Stimulated activated CD8-positive, alpha-beta memory T cell treated with anti-CD3 and anti-CD28 coated beads, Interleukin-7, amount 100 ng/mL, for 1 hour (primary cell): ENCODE data around the gene ATXN1.
"Not testable (repeated sequence)": the region's sequence is repeated elsewhere in the genome, so short reads cannot be mapped to it uniquely, and the experiment has no call there.

Experiments
- DNase-seq, 2 donors: peaks; one replicate each; pipeline ENCODE4 v3.0.0-alpha.2; 2020; ENCODE audit warnings: low read depth in 2 of 2

The ATXN1 gene

DNA sequence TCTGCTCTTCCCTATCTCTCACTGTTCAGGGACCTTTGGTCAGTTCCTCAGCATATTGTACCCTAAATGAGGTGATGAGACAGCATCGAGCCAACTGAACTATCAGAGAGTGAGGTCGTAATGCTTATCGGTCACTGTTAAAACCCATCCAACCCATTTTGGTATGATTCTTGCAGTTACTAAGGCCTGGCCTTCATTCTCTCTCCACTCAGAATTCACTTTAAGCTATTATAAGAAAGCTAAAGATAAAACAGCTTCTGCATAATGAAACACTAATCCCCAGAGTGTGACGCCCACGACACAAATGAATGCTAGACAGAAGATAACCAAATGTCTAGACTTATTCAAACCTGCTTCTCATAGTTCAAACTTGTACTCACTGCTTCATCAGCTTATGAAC is 347.1 kb downstream of the ATXN1 start:
- no peak for DNase-seq

DNA sequence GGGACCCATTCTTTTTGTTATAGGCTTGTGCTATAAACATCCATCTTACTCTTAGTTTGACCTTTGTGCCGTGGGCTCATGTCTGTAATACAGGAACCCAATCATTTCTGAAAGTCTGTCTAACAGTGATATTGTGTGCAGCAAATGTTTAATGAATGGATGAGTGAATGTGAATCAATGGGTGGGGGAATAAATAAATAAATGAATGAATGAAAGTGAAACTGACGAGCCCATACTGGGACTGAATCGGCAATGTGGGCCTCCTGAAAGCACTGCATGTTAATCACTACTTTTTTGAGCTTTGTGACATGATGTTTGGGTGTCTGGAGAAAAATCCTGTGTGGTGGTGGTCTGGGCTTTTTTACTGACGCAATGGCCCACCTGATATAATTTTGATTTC is 347.9 kb downstream of the ATXN1 start:
- DNase-seq, result no peak

DNA sequence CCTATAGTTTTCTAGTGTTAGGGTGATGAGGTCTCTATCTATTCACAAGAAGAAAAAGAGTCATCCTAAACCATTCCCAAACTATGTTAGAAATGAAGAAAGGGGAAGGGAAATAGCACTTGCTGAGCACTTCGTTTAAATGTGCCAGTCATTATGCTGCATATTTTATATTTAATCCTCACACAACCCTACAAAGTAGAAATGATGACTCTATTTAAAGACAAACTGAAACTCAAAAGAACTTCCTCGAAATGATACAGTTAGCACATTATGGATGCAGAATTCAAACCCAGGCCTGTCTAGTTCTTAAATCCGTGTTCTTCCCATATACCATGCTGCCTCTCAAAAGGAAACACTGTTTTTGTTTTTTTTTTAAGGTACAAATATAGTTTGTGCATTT is 348.3 kb downstream of the ATXN1 start:
- no peak for DNase-seq

DNA sequence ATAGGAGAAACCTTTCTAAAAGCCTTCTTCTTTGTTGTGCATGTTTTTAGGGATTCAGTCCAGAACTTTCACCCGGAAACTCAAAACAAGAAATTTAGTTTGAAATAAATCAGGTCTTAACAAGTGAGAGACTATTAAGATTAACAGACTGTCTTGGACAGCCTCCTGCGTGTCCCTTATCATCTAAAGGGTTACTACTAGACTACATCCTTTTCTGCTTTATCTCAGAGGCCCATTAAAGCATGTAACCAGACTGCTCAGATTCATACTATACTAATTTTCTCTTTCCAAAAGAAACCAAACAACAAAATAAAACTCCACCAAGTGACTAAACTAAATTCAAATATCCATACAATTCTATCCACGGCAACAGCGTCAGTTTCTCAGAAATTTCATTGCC is 349.1 kb downstream of the ATXN1 start:
- DNase-seq, result no peak

DNA sequence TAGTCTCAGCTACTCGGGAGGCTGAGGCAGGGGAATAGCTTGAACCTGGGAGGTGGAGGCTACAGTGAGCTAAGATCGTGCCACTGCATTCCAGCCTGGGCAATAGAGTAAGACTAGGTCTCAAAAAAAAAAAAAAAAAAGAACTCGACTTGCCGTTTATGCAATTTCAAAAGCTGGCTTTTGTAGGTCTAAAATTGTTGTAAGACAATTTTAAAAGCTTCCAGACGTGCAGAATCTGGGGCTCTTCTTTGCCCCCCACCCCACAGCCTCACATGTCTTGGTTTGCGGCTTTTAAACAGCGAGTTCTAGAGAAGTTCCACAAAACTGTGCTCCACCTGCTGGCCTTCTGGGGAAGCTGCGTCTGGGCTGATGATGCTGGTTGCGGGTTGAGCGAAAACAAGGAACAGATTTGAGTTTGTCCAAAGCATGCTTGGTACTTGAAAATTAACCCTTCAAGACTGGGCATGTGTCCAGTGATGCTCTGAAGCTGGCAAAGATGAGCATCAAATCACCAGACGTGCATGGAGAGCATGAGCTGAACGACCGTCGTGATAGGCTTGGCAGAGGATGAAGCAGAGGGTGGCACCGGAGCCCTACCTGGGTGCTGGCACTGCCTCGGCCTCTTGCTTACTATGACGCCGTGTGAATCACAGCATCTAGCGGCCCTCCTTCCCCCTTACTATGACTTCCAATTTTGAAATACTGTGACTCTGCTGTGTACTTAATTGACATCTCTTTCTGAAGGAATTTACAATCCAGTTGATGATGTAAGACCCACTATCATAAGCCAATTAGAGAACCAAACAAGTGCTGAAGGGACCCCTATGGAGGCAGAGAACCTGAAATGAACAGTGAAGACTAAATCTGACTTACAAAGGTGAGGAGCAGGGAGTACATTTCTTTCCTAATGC is 351.5 kb downstream of the ATXN1 start:
- DNase-seq, result peak in 1 of 2 donors; percentile 26

DNA sequence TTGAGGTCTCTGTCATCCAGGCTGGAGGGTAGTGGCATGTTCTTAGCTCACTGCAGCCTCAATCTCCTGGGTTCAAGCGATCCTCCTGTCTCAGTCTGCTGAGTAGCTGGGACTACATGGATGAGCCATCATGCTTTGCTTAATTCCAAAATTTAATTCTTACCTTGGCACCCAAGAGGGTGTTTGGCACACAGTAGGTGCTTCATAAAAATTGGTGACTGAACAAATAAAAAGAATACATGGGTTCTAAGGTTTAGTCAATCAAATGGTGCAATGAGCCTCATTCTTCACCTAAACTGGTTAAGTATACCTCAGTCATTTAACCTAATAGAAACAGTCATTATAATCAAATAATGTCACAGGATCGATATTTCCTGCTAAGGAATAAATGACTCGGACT is 352.5 kb downstream of the ATXN1 start:
- no peak for DNase-seq

DNA sequence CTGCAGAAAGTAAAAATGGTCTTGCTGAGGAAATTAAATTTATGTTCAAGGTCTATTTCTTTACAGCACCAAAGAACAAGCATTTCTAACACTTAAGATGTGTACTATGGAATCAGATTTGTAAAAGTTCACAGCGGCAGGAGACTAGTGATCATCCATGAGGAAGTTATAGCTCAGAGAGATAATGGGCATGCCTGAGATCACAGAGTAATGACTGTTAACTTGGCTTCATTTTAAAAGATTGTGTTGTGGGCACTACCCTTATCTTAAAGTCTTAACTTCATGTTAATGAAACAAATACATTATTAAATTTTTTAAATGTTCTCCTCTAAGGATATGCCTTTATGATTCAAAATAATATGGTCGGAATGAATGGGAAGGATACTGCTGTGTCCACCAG is 354.3 kb downstream of the ATXN1 start:
- DNase-seq, result no peak

DNA sequence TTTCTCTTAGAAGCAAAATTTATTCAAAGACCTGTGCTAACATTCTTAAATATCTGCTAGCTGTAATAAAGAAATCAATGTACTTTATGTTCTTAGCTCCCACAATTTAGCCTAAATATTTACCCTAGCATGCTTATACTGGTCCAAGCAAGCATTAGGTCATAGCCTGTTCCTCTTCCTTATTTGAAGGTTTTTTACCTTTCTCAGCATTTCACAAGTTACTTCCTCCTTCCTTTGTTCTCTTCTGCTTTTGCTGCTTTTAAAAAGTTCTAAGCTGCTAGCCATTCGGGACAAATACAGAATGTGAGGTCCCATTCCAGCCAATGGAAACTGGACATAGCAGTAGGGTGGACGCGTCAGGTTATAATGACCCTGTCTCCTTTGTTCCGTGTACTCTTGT is 354.7 kb downstream of the ATXN1 start:
- DNase-seq, result not testable (repeated sequence)

DNA sequence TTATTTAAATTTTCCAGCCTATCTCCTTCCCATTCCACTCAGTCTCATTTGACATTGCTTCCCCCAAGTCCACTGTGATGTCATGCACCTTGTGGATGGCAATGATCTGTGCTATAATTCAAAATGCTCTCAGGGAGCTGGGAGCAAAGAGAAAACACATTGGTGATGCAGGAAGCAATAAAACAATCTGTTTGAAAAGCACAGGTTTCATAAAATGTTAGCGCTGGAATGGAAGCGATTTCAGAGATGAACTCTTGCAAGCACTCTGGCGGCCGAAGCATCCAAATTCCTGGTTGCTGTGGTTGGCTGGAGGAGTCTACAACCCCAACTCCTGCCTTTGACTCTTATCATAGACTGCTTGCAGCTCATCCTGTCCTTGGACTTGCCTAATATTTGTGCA is 355.9 kb downstream of the ATXN1 start:
- DNase-seq, result no peak

DNA sequence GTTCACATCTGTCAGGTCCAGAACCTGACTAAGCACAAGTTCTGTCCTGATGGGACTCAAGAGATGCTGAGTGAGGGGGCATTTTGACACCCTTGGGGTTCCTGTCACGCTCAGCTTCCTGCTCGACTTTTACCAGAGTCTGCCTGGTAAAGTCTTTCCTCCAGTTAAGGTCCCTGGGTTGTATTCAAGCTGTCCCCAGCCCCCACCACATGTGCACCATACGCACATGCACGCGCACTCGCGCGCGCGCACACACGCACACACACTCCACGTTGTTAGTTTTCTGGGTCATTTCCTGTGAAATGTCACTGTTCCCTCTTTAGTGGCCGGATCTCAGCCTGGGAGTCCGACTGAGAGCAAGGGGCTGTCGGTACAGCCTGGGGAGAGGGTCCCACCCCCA is 356.8 kb downstream of the ATXN1 start:
- DNase-seq, result no peak

DNA sequence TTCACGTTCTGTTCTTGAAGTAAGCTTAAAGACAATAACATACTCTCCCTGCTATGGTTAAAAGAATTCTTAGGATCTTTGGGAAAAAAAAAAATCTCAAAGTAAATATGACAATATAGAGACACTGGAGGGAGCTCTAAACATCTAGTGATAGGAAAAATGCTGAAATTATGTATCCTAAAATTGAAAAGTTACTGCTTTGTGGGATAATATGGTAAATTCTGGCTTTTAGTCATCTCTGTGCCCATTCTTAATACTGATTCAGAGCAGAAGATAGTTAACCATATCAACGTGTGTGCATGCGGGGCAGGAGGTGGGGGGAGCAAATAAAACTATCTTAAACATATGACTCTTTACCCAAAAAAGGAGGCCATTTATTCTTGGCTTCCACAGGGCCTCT is 357.4 kb downstream of the ATXN1 start:
- no peak for DNase-seq

DNA sequence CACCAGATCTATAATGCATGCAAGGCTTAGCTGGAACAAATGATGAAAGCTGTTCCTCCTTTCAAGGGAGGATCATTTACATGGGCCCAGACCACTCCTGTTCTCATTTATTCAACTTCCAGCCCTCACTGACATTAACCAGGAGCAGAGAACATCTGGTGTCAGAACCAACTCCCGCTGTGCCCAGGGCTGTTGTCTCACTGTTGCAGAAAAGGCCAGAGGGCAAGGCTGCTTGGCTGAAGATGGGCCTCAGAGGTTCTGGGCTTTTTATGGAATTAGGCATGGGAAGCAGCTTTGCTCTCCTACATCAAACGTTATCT is 358.7 kb downstream of the ATXN1 start:
- DNase-seq, result no peak

DNA sequence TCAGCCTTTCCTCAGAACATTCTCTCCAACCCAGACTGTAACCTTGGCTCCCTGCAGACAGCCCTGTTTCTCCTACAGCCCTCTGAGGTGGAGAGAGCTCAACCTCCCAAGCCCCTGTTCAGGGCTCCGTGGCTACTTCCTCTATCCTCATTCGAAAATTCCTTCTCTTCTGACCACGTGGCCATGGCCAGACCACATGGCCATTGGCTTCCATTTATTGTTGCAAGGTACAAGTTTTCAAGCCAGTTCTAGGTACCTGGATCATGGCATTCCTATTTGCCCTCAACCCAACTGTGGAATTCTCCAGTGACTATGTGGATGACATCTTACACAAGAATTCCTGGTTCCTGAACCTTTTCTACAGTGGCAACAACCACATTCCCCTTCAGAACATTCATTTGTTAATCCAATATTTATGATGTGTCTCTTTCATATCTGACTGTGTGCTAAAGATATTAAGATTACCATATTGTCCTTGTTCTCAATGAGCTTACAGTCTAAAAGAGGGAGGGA is 361.0 kb downstream of the ATXN1 start:
- DNase-seq, result no peak

DNA sequence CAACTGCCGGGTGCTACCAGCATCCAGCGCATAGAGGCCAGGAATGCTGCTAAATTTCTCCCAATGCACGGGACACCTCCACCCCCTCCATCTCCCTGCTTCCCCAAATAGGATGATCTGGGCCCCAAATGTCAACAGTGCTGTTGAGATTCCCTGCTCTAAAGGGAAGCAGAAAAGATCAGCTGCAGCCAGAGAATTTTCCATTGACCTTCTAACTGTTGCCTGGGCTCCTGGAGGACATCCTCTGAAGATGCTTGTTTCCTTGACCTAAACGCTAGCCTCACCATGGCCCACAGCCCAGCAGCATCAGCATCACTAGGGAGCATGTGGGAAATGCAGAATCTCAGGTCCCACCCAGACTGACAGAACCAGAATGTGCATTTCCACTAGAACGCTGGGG is 361.6 kb downstream of the ATXN1 start:
- DNase-seq, result no peak

DNA sequence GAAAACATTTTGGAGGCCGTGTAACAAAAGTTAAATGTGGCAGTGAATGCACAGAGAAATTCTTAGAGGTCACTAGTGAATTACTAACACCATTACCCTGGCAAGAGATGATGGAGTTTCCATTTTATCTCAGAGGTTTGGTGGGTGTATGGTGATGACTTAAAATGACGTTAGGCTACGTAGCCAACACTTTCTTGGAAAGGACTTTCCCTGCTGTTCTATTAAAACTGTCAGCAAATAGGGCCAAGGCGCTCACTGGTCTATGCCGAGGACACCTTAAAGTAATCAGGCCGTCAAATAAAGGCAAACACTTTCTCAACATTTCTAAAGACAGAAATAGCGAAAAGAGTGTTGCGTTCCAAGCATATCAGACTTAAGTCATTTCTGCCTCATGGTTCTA is 362.1 kb downstream of the ATXN1 start:
- no peak for DNase-seq

DNA sequence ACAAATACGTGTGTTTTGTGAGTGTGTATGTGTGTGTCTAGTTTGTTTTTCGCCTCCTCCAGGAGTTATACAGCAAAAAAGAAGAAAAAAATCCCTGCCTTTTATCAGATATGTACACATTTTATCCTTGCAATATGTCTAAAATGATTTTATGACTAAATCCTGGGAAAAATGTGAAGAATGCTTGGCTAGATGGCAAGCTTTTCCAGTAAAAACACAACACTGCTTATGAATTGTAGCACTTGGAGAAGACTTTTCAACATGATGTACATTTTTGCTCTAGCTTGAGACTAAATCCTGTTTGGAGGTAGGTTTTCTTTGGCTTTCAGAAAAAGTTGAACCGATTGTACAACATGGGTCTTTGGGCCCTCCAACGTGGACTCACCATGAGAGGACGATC is 362.7 kb downstream of the ATXN1 start:
- DNase-seq, result no peak

DNA sequence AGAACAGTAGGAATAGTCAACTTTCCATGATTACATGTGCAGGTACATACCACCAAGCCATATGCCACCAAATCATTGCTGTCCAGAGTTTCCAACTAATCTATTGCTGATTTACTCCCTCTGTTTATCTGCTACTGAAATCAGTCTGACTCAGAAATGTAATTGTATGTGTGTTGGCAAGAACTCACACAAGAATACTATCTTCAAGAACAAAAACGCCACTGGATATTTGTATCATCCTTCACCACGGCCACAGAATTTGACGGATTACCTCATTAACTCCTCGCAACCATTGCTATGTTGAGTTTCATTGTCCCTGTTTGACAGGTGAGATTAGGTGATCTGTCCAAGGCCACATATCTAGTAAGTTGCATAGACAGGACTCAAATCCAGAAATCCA is 363.6 kb downstream of the ATXN1 start:
- DNase-seq, result no peak

DNA sequence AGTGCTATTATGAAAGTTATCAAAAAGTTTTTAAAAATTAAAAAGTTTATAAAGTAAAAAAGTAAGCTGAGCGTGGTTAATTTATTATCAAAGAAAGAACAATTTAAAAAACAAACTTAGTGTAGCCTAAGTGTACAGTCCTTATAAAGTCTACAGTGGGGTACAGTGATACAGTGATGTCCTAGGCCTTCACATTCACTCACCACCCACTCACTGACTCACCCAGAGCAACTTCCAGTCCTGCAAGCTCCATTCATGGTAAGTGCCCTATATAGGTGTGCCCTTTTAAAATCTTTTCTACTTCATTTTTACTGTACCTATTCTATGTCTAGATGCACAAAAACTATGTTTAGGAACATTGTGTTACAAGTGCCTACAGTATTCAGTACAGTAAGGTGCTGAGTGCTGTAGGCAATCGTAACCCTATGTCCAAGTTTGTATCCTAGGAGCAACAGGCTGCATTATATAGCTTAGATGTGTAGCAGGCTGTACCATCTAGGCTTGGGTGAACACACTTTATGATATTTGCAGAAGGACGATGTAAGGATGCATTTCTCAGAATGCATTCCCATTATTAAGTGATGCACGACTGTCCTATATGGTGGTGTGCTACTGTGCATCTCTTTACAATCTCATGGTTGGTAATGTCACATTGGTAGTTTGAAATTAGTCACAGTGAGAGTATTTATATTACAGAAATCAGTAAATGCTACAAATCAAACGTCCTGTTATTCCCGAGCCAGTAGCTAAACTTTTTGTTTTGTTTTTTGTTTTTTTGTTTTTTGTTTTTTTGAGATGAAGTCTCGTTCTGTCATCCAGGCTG is 364.6 kb downstream of the ATXN1 start:
- no peak for DNase-seq

DNA sequence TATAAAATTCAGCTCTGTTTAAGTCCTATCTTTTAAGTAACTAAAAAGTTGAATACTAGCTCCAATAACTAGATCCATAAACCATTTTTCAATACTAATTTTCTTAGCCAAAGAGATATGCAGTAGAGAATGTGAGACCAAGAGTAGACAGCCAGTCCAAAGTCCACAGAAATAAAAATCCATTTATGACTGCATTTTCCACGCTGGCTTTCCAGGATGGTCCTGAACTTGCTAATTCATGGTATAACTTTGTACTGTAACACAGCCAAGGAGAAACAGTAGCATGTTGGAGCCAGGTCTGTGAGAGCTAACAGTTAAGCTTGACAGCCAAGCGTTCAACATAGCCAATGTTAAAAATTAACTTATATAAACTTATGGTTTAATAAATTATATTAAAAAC is 366.6 kb downstream of the ATXN1 start:
- no peak for DNase-seq

DNA sequence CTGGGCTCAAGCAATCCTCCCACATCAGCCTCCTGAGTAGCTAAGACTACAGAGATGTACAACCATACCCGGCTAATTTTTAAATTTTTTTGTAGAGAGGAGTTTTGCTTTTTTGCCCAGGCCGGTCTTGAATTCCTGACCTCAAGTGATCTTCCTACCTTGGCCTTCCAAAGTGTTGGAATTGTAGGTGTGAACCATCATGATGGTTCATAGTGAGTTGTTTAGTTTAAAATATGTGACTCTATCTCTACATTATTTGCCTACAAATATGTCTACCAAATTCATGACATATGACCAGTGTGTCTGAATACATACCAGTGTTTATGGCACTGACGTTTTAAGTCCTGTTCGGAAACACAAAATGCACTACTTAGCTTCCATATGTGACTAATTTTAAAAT is 367.9 kb downstream of the ATXN1 start:
- DNase-seq, result no peak

DNA sequence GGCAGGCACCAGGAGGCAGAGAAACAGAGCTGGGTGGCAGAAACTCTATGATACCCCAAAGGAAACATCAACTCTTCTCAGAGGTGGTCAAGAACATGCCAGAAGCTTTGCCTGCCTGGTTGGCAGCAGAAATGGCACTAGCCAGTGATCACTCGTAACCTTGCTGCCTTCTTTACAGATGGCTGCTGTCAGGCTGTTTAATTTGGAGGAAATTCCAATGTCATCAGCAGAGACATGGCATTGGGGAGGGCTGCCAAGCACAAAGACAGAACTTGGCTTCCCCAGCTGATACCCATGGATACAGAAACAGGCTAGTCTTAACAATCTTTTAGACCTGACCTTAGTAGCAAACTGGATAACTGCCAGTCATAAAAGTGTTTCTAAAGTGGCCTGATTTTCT is 369.2 kb downstream of the ATXN1 start:
- DNase-seq, result no peak

DNA sequence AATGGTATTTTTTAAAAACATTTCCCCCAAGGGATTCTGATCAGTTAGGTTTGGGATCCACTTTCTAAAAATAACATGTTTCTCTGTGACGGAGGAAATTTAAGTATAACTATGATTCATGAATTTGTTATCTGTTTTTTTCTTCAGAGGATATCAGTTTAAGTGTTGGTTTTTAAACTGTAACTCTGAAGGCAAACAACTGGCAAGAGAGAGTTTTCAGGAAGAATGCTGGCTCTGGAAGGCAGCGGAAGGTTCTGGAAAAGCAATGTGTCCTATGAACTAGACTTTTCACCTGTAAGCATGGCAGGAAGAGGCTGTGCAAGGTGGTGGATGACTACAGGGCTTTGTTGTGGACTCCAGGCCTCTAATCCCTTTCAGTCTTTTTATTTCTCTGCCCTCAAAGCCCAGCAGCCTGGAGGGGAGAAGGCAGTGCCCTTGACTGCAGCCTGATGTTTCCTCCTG is 369.8 kb downstream of the ATXN1 start:
- no peak for DNase-seq

DNA sequence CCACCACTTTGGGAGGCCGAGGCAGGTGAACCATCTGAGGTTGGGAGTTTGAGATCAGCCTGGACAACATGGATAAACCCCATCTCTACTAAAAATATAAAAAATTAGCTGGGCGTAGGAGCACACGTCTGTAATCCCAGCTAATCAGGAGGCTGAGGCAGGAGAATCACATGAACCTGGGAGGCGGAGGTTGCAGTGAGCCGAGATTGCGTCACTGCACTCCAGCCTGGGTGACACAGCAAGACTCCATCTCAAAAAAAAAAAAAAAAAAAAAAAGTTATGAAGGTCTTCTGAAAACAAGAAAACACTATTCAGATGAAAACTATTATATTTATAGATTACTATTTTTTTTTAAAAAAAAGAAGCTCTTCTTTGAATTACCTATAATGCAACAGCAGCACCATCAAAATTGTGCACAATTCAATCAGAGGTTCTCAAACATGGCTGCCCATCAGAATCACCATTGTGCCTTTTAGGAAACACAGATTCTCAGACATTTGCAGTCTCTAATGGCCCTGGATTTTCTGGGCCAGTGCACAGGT is 370.3 kb downstream of the ATXN1 start:
- not testable (repeated sequence) for DNase-seq
